ENCODE results near the gene STAM.

DNA sequence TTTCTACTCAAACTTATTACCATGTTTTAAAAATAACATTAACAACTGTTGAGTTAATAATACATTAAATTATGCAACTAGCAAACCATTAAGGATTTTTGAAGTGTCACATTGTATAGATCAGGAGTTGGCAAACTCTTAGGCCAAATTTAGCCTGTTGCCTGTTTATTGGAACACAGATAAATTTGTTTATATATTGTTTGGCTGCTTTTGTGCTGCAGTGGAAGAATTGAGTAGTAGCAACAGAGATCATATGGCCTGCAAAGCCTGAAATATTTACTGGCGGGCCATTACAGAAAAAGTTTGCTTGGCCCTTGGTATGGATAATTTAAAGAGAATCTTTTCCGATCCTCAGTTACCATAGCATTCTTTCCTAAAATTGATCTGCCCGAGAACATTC lies 57.4 kb downstream of the STAM start:
- TF ChIP-seq, protein P1, sequence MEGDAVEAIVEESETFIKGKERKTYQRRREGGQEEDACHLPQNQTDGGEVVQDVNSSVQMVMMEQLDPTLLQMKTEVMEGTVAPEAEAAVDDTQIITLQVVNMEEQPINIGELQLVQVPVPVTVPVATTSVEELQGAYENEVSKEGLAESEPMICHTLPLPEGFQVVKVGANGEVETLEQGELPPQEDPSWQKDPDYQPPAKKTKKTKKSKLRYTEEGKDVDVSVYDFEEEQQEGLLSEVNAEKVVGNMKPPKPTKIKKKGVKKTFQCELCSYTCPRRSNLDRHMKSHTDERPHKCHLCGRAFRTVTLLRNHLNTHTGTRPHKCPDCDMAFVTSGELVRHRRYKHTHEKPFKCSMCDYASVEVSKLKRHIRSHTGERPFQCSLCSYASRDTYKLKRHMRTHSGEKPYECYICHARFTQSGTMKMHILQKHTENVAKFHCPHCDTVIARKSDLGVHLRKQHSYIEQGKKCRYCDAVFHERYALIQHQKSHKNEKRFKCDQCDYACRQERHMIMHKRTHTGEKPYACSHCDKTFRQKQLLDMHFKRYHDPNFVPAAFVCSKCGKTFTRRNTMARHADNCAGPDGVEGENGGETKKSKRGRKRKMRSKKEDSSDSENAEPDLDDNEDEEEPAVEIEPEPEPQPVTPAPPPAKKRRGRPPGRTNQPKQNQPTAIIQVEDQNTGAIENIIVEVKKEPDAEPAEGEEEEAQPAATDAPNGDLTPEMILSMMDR (conservative IDR thresholded peaks at IDR 0.05; ENCODE audit: low read length): no peak
- TF ChIP-seq EZH2phosphoT487 (IDR thresholded peaks at IDR 0.05; ENCODE audit: borderline replicate concordance): no peak

All from Loucy (cell line).